Glomerular endothelial cell (primary cell): ENCODE measurements around the gene SOX15. TPM values are rescaled to one million over a fixed set of nuclear protein-coding genes. Genes with fewer than 3 reads are reported as not detected.

Experiments
- DNase-seq: peaks from one replicate; pipeline ENCODE4 v3.0.0-alpha.2; 2011; ENCODE audit warnings: low read depth, low spot score; ENCODE audit errors: extremely low read depth
- total RNA-seq: library from RNA; depleted of rRNA; stranded (reverse); fragments of >200 nt; gene quantifications from 2 replicates; pipeline ENCODE4 v1.2.3, GENCODE V29; 2015

The SOX15 gene
- total RNA-seq, 1 donor from 2014 or later, result not detected

- DNase-seq, result no peak
These were observed 30.3 kb downstream of the SOX15 start for GRCh38 chr17:7559320-7560171.

- DNase-seq, result no peak
These were observed 31.2 kb downstream of the SOX15 start, which contains the start of gene TNFSF13 for GRCh38 chr17:7558544-7559319. Gene TNFSF13, plus strand, starts transcription at chr17:7558750. Its CDS starts 290 bp downstream, at chr17:7559040.

GRCh38 chr17:7557775-7558543 lies 31.9 kb downstream of the SOX15 start:
- DNase-seq, result no peak

GRCh38 chr17:7557147-7557764 lies 32.6 kb downstream of the SOX15 start:
- DNase-seq, result no peak

- no peak for DNase-seq
These were observed 33.3 kb downstream of the SOX15 start for GRCh38 chr17:7556627-7557026.

- no peak for DNase-seq
These were observed 34.5 kb downstream of the SOX15 start for GRCh38 chr17:7555320-7555948.

GRCh38 chr17:7553356-7553755 lies 36.5 kb downstream of the SOX15 start:
- DNase-seq, result no peak

- no peak for DNase-seq
These were observed 37.3 kb downstream of the SOX15 start for GRCh38 chr17:7552621-7553051.

- no peak for DNase-seq
These were observed 38.5 kb downstream of the SOX15 start for GRCh38 chr17:7551396-7551795.

- DNase-seq, result no peak
These were observed 39.5 kb downstream of the SOX15 start for GRCh38 chr17:7550344-7550743.

GRCh38 chr17:7549401-7550055 lies 40.4 kb downstream of the SOX15 start:
- DNase-seq, result no peak

- no peak for DNase-seq
These were observed 41.1 kb downstream of the SOX15 start, which contains the start of gene TNFSF12 for GRCh38 chr17:7548585-7549400. Gene TNFSF12, plus strand, starts transcription at chr17:7549058. Its CDS starts 96 bp downstream, at chr17:7549154.

- DNase-seq, result no peak
These were observed 45.0 kb downstream of the SOX15 start for GRCh38 chr17:7544911-7545310.

GRCh38 chr17:7541074-7541621 lies 48.7 kb downstream of the SOX15 start:
- no peak for DNase-seq

GRCh38 chr17:7538891-7539545 lies 50.9 kb downstream of the SOX15 start:
- no peak for DNase-seq
